ENCODE data around the gene IQSEC3.

IQSEC3 gene

DNA sequence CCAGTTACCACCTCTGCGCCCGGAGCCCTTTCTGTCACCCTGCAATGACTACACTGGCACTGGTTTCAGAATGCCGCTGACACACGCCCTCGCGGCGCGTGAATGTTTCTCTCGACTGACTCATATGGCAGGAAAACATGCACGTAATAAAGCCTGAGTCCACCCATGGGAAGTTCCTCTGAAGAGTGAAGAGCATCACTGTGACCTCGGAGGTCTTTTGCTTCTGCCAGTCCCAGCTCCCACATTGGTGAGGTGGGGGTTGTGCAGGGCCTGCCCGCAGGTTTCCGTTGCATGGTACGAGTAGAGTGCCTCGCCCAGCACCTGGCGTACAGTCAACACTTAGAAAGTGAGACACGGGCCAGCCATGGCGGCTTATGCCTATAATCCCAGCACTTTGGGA is 158.4 kb downstream of the IQSEC3 start (continued):
- TF ChIP-seq, protein P1, sequence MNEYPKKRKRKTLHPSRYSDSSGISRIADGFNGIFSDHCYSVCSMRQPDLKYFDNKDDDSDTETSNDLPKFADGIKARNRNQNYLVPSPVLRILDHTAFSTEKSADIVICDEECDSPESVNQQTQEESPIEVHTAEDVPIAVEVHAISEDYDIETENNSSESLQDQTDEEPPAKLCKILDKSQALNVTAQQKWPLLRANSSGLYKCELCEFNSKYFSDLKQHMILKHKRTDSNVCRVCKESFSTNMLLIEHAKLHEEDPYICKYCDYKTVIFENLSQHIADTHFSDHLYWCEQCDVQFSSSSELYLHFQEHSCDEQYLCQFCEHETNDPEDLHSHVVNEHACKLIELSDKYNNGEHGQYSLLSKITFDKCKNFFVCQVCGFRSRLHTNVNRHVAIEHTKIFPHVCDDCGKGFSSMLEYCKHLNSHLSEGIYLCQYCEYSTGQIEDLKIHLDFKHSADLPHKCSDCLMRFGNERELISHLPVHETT (tag by site-specific recombination; IDR thresholded peaks at IDR 0.05), result no peak
- no peak for TF ChIP-seq ZNF121 (tag by site-specific recombination; IDR thresholded peaks at IDR 0.05)
- no peak for TF ChIP-seq ZFP69B (tag by site-specific recombination; IDR thresholded peaks at IDR 0.05)
- TF ChIP-seq, protein P2, sequence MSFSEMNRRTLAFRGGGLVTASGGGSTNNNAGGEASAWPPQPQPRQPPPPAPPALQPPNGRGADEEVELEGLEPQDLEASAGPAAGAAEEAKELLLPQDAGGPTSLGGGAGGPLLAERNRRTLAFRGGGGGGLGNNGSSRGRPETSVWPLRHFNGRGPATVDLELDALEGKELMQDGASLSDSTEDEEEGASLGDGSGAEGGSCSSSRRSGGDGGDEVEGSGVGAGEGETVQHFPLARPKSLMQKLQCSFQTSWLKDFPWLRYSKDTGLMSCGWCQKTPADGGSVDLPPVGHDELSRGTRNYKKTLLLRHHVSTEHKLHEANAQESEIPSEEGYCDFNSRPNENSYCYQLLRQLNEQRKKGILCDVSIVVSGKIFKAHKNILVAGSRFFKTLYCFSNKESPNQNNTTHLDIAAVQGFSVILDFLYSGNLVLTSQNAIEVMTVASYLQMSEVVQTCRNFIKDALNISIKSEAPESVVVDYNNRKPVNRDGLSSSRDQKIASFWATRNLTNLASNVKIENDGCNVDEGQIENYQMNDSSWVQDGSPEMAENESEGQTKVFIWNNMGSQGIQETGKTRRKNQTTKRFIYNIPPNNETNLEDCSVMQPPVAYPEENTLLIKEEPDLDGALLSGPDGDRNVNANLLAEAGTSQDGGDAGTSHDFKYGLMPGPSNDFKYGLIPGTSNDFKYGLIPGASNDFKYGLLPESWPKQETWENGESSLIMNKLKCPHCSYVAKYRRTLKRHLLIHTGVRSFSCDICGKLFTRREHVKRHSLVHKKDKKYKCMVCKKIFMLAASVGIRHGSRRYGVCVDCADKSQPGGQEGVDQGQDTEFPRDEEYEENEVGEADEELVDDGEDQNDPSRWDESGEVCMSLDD (tag by site-specific recombination; IDR thresholded peaks at IDR 0.05), result no peak
- no peak for TF ChIP-seq ZIC2 (tag by site-specific recombination; IDR thresholded peaks at IDR 0.05)
- TF ChIP-seq ZNF266 (tag by site-specific recombination; IDR thresholded peaks at IDR 0.05; ENCODE audit: low read depth), result no peak
- TF ChIP-seq, protein P3, sequence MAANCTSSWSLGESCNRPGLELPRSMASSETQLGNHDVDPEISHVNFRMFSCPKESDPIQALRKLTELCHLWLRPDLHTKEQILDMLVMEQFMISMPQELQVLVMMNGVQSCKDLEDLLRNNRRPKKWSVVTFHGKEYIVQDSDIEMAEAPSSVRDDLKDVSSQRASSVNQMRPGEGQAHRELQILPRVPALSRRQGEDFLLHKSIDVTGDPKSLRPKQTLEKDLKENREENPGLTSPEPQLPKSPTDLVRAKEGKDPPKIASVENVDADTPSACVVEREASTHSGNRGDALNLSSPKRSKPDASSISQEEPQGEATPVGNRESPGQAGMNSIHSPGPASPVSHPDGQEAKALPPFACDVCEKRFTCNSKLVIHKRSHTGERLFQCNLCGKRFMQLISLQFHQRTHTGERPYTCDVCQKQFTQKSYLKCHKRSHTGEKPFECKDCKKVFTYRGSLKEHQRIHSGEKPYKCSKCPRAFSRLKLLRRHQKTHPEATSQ (tag by site-specific recombination; IDR thresholded peaks at IDR 0.05), result no peak

DNA sequence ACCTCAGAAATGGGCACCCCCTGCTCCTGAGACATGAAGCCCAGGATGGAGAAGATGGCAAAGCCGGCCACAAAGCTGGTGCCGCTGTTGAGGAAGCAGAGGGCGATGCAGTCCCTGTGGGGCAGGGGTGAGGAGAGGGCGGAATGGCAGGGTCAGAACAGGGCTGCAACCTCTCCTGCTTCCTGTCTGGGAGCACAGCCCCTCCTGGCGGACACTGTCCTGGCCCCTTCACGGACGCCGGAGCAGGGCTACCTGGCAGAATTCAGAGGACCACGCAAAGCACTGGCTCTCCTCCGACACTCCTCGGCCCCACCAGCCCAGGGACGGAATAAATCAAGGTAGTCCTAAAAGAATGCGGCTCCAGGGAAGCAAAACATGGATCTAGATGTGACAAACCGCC is 159.8 kb downstream of the IQSEC3 start:
- Histone ChIP-seq H3K9me3 (ENCODE audit: control insufficient read depth, insufficient read depth, low read depth, low read length) (no peaks in the 10 kb centered on the region), H3K4me1 (ENCODE audit: control insufficient read depth, insufficient read depth, low read length) (no peaks in the 10 kb centered on the region), H3K27ac (ENCODE audit: extremely low read depth, low read depth, low read length) (no peak overlapping the region), H3K36me3 (ENCODE audit: control insufficient read depth in 2 of 2, insufficient read depth in 1 of 2, low read length in 2 of 2) (no peaks in the 10 kb centered on the region), H3K4me3 (ENCODE audit: low read depth, low read length) (no peak overlapping the region)
- CTCF ChIA-PET, result no interaction called here
- TF ChIP-seq ZNF658 (tag by site-specific recombination; IDR thresholded peaks at IDR 0.05) (no peak), ZNF416 (tag by site-specific recombination; IDR thresholded peaks at IDR 0.05) (no peak), FEZF1 (tag by site-specific recombination; IDR thresholded peaks at IDR 0.05) (no peak), ZNF776 (tag by site-specific recombination; IDR thresholded peaks at IDR 0.05; ENCODE audit: borderline replicate concordance) (no peak)
- TF ChIP-seq, protein P4, sequence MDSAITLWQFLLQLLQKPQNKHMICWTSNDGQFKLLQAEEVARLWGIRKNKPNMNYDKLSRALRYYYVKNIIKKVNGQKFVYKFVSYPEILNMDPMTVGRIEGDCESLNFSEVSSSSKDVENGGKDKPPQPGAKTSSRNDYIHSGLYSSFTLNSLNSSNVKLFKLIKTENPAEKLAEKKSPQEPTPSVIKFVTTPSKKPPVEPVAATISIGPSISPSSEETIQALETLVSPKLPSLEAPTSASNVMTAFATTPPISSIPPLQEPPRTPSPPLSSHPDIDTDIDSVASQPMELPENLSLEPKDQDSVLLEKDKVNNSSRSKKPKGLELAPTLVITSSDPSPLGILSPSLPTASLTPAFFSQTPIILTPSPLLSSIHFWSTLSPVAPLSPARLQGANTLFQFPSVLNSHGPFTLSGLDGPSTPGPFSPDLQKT (IDR thresholded peaks at IDR 0.05; ENCODE audit: borderline replicate concordance, low read depth, low read length), result no peak
- TF ChIP-seq, protein P5, sequence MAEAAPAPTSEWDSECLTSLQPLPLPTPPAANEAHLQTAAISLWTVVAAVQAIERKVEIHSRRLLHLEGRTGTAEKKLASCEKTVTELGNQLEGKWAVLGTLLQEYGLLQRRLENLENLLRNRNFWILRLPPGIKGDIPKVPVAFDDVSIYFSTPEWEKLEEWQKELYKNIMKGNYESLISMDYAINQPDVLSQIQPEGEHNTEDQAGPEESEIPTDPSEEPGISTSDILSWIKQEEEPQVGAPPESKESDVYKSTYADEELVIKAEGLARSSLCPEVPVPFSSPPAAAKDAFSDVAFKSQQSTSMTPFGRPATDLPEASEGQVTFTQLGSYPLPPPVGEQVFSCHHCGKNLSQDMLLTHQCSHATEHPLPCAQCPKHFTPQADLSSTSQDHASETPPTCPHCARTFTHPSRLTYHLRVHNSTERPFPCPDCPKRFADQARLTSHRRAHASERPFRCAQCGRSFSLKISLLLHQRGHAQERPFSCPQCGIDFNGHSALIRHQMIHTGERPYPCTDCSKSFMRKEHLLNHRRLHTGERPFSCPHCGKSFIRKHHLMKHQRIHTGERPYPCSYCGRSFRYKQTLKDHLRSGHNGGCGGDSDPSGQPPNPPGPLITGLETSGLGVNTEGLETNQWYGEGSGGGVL (tag by site-specific recombination; IDR thresholded peaks at IDR 0.05), result no peak
- TF ChIP-seq, protein P6, sequence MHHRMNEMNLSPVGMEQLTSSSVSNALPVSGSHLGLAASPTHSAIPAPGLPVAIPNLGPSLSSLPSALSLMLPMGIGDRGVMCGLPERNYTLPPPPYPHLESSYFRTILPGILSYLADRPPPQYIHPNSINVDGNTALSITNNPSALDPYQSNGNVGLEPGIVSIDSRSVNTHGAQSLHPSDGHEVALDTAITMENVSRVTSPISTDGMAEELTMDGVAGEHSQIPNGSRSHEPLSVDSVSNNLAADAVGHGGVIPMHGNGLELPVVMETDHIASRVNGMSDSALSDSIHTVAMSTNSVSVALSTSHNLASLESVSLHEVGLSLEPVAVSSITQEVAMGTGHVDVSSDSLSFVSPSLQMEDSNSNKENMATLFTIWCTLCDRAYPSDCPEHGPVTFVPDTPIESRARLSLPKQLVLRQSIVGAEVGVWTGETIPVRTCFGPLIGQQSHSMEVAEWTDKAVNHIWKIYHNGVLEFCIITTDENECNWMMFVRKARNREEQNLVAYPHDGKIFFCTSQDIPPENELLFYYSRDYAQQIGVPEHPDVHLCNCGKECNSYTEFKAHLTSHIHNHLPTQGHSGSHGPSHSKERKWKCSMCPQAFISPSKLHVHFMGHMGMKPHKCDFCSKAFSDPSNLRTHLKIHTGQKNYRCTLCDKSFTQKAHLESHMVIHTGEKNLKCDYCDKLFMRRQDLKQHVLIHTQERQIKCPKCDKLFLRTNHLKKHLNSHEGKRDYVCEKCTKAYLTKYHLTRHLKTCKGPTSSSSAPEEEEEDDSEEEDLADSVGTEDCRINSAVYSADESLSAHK (tag by site-specific recombination; IDR thresholded peaks at IDR 0.05), result 0 out of 2 replicates have a peak, but pooled peaks have one; percentile 6
- POLR2A ChIA-PET, result no interaction called here
